Spinal cord (tissue), 10 donors: ENCODE measurements around the gene SESN1. TPM values are rescaled to one million over a fixed set of nuclear protein-coding genes. Genes with fewer than 3 reads are reported as not detected.
"Not testable (repeated sequence)": the region's sequence is repeated elsewhere in the genome, so short reads cannot be mapped to it uniquely, and the experiment has no call there.

Experiments
- DNase-seq, 6 donors: peaks; one replicate each; pipeline versions ENCODE4 v3.0.0 to v3.0.0-alpha.2; 2013 to 2015; ENCODE audit warnings: low spot score in 6 of 6, low read depth in 4 of 6
- H3K27ac ChIP-seq: one replicate; pipeline ENCODE4 v1.5.1; 2013; ENCODE audit warnings: low read depth, low read length, control low read depth
- H3K27me3 ChIP-seq: one replicate; pipeline ENCODE4 v1.6.1; 2013; ENCODE audit warnings: low read length; ENCODE audit not compliant: control insufficient read depth, insufficient read depth
- H3K36me3 ChIP-seq: one replicate; pipeline ENCODE4 v1.6.1; 2013; ENCODE audit warnings: low read length; ENCODE audit not compliant: control insufficient read depth, insufficient read depth
- H3K4me1 ChIP-seq: one replicate; pipeline ENCODE4 v1.6.1; 2013; ENCODE audit warnings: low read length; ENCODE audit not compliant: control insufficient read depth, insufficient read depth
- H3K4me3 ChIP-seq: one replicate; pipeline ENCODE4 v1.5.1; 2013; ENCODE audit warnings: low read depth, low read length, control low read depth
- H3K9me3 ChIP-seq: one replicate; pipeline ENCODE4 v1.6.1; 2013; ENCODE audit warnings: low read length; ENCODE audit not compliant: control insufficient read depth, insufficient read depth
- WGBS: methylation state at CpG from one replicate; pipeline ENCODE4 v1.1.5; 2013; ENCODE audit warnings: missing lambda C conversion rate; ENCODE audit not compliant: insufficient coverage; 5-methylcytosine and 5-hydroxymethylcytosine counted together
- polyA plus RNA-seq, 2 donors: library from polyadenylated mRNA; unstranded; fragments of 120-200 nt; gene quantifications; one replicate each; pipeline ENCODE4 v1.2.1, GENCODE V29; 2013; ENCODE audit not compliant: insufficient read length in 2 of 2
- total RNA-seq, 2 donors: library from RNA; depleted of rRNA in 1 of 2; stranded (reverse); fragments of 120-200 nt in 1 of 2; fragments of >200 nt in 1 of 2; gene quantifications; one replicate each; pipeline versions ENCODE4 v1.2.3 to v1.2.4, GENCODE V29; 2013 to 2014
- donor health status: healthy.

The SESN1 gene
- total and polyA plus RNA-seq, 4 donors: 25.3 to 68.6 (median 43.4) TPM

DNA sequence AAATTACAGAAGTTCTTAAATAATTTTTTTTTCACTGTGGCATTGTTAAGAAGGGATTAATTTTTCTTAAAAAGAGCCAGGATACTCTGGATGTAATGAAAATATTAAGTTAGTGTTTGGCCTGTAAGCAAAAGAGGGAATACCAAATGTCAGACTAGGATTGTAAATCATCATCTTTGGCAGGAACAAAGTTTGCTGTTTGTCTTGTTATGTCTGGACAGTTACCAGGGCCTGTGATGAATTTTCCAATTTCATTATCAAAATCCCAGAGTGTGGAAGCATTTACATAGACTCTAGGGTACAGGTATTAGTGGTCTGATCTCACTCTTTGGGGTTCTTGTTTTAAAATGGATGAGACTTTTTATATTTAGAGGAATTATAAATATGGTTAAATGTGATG is 26.8 kb upstream of the SESN1 start:
- Histone ChIP-seq H3K4me3 (no peak overlapping the region), H3K27ac (no peak overlapping the region)
- DNase-seq: peak in 1 of 6 donors; percentile 3

DNA sequence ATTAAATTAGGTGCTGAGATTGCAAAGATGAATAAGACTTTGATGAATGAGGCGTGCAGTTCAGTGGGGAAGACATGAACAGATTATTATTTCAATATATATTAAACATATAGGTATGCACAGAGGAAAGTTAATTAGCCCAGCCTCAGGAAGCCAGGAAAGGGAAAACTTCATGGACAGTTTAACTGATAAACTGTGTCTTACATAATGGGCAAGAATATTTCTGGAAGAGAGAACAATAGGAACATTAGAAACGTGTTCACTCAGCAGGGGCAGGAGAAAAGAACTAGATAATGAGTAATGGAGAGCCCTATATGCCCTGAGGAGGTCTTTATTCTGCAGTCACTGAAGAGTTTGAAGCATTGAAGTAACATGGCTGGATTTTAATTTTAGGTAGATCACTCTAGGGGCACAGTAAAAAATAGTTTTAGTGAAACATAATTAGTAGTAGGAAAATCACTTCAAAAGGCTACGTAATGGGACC is 24.3 kb upstream of the SESN1 start:
- H3K36me3 ChIP-seq: no peaks in the 10 kb centered on the region
- no peak overlapping the region for H3K27ac ChIP-seq
- DNase-seq: peak in 1 of 6 donors; percentile 76
- no peaks in the 10 kb centered on the region for H3K27me3 ChIP-seq
- WGBS: 48% methylated on average over 2 of the region's 3 CpGs
- H3K9me3 ChIP-seq: no peaks in the 10 kb centered on the region
- no peak overlapping the region for H3K4me3 ChIP-seq
- H3K4me1 ChIP-seq: no peaks in the 10 kb centered on the region

More for the DNA sequence above, 26.8 kb upstream of the SESN1 start:
- no peaks in the 10 kb centered on the region for H3K36me3 ChIP-seq
- no peaks in the 10 kb centered on the region for H3K27me3 ChIP-seq
- no peaks in the 10 kb centered on the region for H3K9me3 ChIP-seq
- H3K4me1 ChIP-seq: no peaks in the 10 kb centered on the region

DNA sequence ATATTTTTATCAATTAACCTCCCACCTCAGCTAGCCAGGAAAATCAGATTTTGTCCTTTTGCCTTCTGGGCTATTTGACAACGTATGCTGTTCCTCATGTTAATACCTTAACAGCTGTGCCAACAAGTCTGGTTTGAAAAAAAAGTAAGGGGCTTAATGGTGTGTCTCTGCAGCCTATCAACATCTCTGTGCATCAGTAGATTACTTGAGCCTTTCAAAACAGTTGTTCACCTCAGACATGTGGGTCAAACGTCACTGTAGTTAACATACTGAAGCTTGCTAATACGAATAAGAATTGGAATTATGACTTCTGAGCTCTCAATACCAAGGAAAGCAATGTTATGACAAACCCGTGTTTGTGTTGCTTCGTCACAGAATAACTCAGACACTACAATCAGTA is 23.7 kb upstream of the SESN1 start:
- Histone ChIP-seq H3K27me3 (no peaks in the 10 kb centered on the region), H3K4me1 (no peaks in the 10 kb centered on the region), H3K9me3 (no peaks in the 10 kb centered on the region), H3K36me3 (no peaks in the 10 kb centered on the region), H3K27ac (no peak overlapping the region), H3K4me3 (no peak overlapping the region)
- DNase-seq: peak in 1 of 6 donors; percentile 5
- WGBS: no CpG with 5 or more reads among the region's 5 CpGs

DNA sequence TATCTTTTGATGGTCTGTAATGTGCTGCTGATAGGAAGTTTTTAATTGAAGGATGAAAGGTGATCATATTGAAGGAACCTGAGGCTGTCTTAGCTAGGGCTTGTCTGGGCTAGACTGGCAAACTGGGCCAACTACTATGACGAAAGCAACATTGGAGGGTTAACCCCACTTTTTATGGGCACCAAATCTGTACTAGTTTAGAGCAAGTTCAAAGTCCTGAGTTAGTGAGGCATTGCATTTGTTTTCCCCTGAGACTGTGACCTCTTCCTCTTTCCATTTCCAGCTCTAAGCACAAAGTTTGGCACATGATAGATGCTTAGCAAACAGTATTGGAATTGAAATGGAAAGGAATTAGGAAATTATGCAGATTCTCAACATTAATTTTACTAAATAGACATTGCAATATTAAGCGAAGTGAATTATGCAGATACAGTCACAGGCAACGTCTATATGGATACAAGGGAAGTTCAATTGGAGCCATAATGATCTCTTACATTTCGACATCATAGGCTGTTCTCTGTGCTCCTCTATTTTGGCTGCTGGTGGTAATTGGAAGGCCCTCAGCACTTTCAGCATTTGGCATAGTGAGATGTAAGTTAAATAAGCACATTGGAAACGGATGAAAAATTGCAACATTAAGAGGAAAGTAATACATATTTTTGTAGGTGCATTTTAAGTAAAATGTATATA is 22.8 kb upstream of the SESN1 start:
- no peak overlapping the region for H3K4me3 ChIP-seq
- no peak overlapping the region for H3K27ac ChIP-seq
- H3K9me3 ChIP-seq: no peaks in the 10 kb centered on the region
- 84% methylated on average over 2 of the region's 5 CpGs for WGBS
- DNase-seq: peak in 1 of 6 donors; percentile 7
- H3K36me3 ChIP-seq: no peaks in the 10 kb centered on the region
- H3K4me1 ChIP-seq: no peaks in the 10 kb centered on the region
- no peaks in the 10 kb centered on the region for H3K27me3 ChIP-seq

DNA sequence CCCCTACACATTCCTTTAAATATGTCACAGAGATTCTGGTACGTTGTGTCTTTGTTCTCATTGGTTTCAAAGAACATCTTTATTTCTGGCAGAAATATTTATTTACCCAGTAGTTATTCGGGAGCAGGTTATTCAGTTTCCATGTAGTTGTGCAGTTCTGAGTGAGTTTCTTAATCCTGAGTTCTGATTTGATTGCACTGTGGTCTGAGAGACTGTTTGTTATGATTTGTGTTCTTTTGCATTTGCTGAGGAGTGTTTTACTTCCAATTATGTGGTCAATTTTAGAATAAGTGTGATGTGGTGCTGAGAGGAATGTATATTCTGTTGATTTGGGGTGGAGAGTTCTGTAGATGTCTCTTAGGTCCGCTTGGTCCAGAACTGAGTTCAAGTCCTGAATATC is 18.0 kb upstream of the SESN1 start:
- WGBS: 100% methylated on average over 1 of the region's 3 CpGs

DNA sequence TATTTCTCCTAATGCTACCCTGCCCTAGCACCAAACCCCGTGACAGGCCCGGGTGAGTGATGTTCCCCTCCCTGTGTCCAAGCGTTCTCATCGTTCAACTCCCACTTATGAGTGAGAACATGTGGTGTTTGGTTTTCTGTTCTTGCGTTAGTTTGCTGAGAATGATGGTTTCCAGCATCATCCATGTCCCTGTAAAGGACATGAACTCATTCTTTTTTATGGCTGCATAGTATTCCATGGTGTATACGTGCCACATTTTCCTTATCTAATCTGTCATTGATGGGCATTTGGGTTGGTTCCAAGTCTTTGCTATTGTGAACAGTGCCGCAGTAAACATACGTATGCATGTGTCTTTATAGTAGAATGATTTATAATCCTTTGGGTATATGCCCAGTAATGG is 15.0 kb upstream of the SESN1 start:
- DNase-seq, H3K9me3 ChIP-seq, H3K4me1 ChIP-seq, H3K36me3 ChIP-seq, H3K27me3 ChIP-seq, H3K27ac ChIP-seq, H3K4me3 ChIP-seq: not testable (repeated sequence)
- WGBS: no CpG with 5 or more reads among the region's 8 CpGs

More for the DNA sequence above, 18.0 kb upstream of the SESN1 start:
- H3K27me3 ChIP-seq, H3K4me1 ChIP-seq, H3K4me3 ChIP-seq, DNase-seq, H3K27ac ChIP-seq, H3K36me3 ChIP-seq, H3K9me3 ChIP-seq: not testable (repeated sequence)

DNA sequence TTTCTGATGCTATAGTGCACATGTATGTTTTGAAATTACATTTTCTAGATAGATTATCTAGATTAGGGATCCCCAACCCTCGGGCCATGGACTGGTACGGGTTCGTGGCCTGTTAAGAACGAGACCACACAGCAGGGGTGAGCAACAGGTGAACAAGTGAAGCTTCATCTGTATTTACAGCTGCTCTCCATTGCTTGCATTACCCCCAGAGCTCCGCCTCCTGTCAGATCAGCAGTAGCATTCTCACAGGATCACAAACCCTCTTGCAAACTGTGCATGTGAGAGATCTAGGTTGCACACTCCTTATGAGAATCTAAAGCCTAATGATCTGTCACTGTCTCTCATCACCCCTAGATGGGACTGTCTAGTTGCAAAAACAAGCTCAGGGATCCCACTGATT is 11.0 kb upstream of the SESN1 start:
- no peak overlapping the region for H3K27ac ChIP-seq
- 84% methylated on average over 5 of the region's 5 CpGs for WGBS
- DNase-seq: no peak
- H3K36me3 ChIP-seq: peaks cover 6% of the 10 kb centered on the region
- no peaks in the 10 kb centered on the region for H3K4me1 ChIP-seq
- no peaks in the 10 kb centered on the region for H3K27me3 ChIP-seq
- no peak overlapping the region for H3K4me3 ChIP-seq
- H3K9me3 ChIP-seq: no peaks in the 10 kb centered on the region

DNA sequence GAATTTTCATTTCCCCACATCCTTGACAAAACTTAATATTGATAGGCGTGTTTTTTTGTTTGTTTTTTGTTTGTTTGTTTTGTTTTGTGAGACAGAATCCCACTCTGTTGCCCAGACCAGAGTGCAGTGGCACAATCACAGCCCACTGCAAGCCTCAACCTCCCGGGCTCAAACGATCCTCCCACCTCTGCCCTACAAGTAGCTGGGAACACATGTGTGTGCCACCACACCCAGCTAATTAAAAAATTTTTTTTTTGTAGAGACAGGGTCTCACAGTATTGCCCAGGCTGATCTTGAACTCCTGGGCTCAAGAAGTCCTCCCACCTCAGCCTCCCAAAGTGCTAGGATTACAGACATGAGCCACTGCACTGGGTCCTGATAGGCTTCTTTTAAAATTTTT is 9.9 kb upstream of the SESN1 start:
- no peak overlapping the region for H3K27ac ChIP-seq
- no peak overlapping the region for H3K4me3 ChIP-seq
- peaks cover 6% of the 10 kb centered on the region for H3K36me3 ChIP-seq
- H3K27me3 ChIP-seq: no peaks in the 10 kb centered on the region
- H3K9me3 ChIP-seq: no peaks in the 10 kb centered on the region
- DNase-seq: no peak
- H3K4me1 ChIP-seq: no peaks in the 10 kb centered on the region
- WGBS: no CpG with 5 or more reads among the region's 3 CpGs

DNA sequence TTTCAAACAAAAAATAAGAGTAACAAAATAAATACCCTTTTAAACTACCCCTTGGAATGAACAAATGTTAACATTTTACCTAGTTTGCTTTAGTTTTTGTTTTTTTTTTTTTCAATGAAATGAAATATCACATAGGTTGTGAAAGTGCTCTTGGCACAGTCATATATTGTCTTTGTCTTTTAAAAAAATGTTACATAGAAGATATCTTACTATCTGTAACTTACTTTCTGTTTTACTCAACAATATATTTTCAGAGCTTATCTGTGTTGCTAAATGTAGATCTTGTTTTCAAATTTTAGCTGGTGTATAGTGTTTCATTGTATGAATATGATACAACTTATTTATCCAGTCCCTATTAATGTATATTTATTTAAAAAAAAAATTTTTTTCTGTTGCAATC is 9.3 kb upstream of the SESN1 start:
- Histone ChIP-seq H3K27me3 (no peaks in the 10 kb centered on the region), H3K9me3 (no peaks in the 10 kb centered on the region), H3K36me3 (peaks cover 6% of the 10 kb centered on the region), H3K4me1 (no peaks in the 10 kb centered on the region), H3K27ac (no peak overlapping the region), H3K4me3 (no peak overlapping the region)
- DNase-seq: no peak

DNA sequence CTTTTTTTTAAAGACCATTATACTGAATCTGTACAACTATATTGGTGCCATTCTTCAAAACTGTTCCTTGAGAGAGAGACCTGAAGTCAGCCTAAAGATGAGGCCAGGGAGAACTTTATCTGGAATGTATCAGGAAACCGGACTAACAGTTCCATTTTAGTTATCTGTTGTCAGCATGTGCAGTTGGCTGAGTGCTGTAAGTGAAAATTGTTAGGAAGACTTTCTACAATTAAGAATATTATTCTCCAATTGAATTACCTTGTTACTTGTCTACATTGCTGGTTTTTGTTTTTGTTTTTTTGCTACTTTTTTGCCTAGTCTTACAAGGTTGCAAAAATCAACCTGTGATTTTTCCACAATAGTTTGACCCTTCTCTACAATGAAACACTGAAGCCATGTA is 8.1 kb upstream of the SESN1 start:
- no peak for DNase-seq

More for the DNA sequence above, 8.1 kb upstream of the SESN1 start:
- H3K36me3 ChIP-seq: peaks cover 6% of the 10 kb centered on the region
- H3K27ac ChIP-seq: no peak overlapping the region
- H3K4me1 ChIP-seq: no peaks in the 10 kb centered on the region
- WGBS: no CpG with 5 or more reads among the region's 1 CpG
- no peak overlapping the region for H3K4me3 ChIP-seq
- H3K27me3 ChIP-seq: no peaks in the 10 kb centered on the region
- H3K9me3 ChIP-seq: no peaks in the 10 kb centered on the region
